ENCODE measurements around the gene DMD. TPM values are rescaled to one million over a fixed set of nuclear protein-coding genes. Genes with fewer than 3 reads are reported as not detected.

The DMD gene
- total and polyA plus RNA-seq, 5 donors: 49.5 to 173 (median 125) TPM

- H3K9me3 ChIP-seq (ENCODE audit: control insufficient read depth, low read length): no peaks in the 10 kb centered on the region
- no peak for DNase-seq
- no peaks in the 10 kb centered on the region for H3K27me3 ChIP-seq (ENCODE audit: control insufficient read depth, insufficient read depth)
- no peak overlapping the region for H3K27ac ChIP-seq (ENCODE audit: low read length)
- no peak overlapping the region for H3K4me3 ChIP-seq (ENCODE audit: low read length)
- intact Hi-C loops (cut with DNase I): no loop called here
- 51% methylated on average over 5 of the region's 5 CpGs for WGBS
- no peak for ATAC-seq
- peaks cover 1% of the 10 kb centered on the region for H3K4me1 ChIP-seq (ENCODE audit: control insufficient read depth, insufficient read depth, low read length)
These were observed 1854.8 kb downstream of the DMD start for GRCh38 chrX:31356275-31357212.

GRCh38 chrX:31355206-31355955, 1856.0 kb downstream of the DMD start:
- intact Hi-C loops (cut with DNase I): no loop called here
- Histone ChIP-seq H3K9me3 (ENCODE audit: control insufficient read depth, low read length) (no peaks in the 10 kb centered on the region), H3K27me3 (ENCODE audit: control insufficient read depth, insufficient read depth) (no peaks in the 10 kb centered on the region), H3K4me3 (ENCODE audit: low read length) (no peak overlapping the region), H3K4me1 (ENCODE audit: control insufficient read depth, insufficient read depth, low read length) (peaks cover 1% of the 10 kb centered on the region), H3K27ac (ENCODE audit: low read length) (no peak overlapping the region)
- 57% methylated on average over 6 of the region's 6 CpGs for WGBS
- DNase-seq (no peak), ATAC-seq (no peak)

- no peak for ATAC-seq
- no peak for DNase-seq
- Histone ChIP-seq H3K27me3 (ENCODE audit: control insufficient read depth, insufficient read depth) (no peaks in the 10 kb centered on the region), H3K4me1 (ENCODE audit: control insufficient read depth, insufficient read depth, low read length) (peaks cover 1% of the 10 kb centered on the region), H3K27ac (ENCODE audit: low read length) (no peak overlapping the region), H3K4me3 (ENCODE audit: low read length) (no peak overlapping the region), H3K9me3 (ENCODE audit: control insufficient read depth, low read length) (no peaks in the 10 kb centered on the region)
- 87% methylated on average over 4 of the region's 4 CpGs for WGBS
- intact Hi-C loops (cut with DNase I): no loop called here
These were observed 1858.3 kb downstream of the DMD start for GRCh38 chrX:31353095-31353494.

GRCh38 chrX:31350808-31351074, 1860.6 kb downstream of the DMD start:
- ATAC-seq: no peak
- no peaks in the 10 kb centered on the region for H3K27me3 ChIP-seq (ENCODE audit: control insufficient read depth, insufficient read depth)
- DNase-seq: no peak
- 96% methylated on average over 1 of the region's 1 CpG for WGBS
- no peak overlapping the region for H3K4me3 ChIP-seq (ENCODE audit: low read length)
- intact Hi-C loops (cut with DNase I): no loop called here
- no peak overlapping the region for H3K27ac ChIP-seq (ENCODE audit: low read length)
- H3K4me1 ChIP-seq (ENCODE audit: control insufficient read depth, insufficient read depth, low read length): no peaks in the 10 kb centered on the region
- H3K9me3 ChIP-seq (ENCODE audit: control insufficient read depth, low read length): no peaks in the 10 kb centered on the region

GRCh38 chrX:31349515-31349914, 1861.8 kb downstream of the DMD start:
- Histone ChIP-seq H3K27me3 (ENCODE audit: control insufficient read depth, insufficient read depth) (no peaks in the 10 kb centered on the region), H3K4me3 (ENCODE audit: low read length) (no peak overlapping the region), H3K9me3 (ENCODE audit: control insufficient read depth, low read length) (no peaks in the 10 kb centered on the region), H3K4me1 (ENCODE audit: control insufficient read depth, insufficient read depth, low read length) (no peaks in the 10 kb centered on the region), H3K27ac (ENCODE audit: low read length) (no peak overlapping the region)
- 81% methylated on average over 4 of the region's 4 CpGs for WGBS
- DNase-seq: no peak
- intact Hi-C loops (cut with DNase I): no loop called here
- no peak for ATAC-seq

GRCh38 chrX:31340587-31340986, 1870.8 kb downstream of the DMD start:
- H3K27me3 ChIP-seq (ENCODE audit: control insufficient read depth, insufficient read depth): no peaks in the 10 kb centered on the region
- H3K27ac ChIP-seq (ENCODE audit: low read length): no peak overlapping the region
- intact Hi-C loops (cut with DNase I): no loop called here
- DNase-seq: no peak
- WGBS: 63% methylated on average over 4 of the region's 4 CpGs
- peaks cover 1% of the 10 kb centered on the region for H3K4me1 ChIP-seq (ENCODE audit: control insufficient read depth, insufficient read depth, low read length)
- H3K4me3 ChIP-seq (ENCODE audit: low read length): no peak overlapping the region
- no peaks in the 10 kb centered on the region for H3K9me3 ChIP-seq (ENCODE audit: control insufficient read depth, low read length)
- no peak for ATAC-seq

- H3K4me3 ChIP-seq (ENCODE audit: low read length): no peak overlapping the region
- DNase-seq (no peak), ATAC-seq (no peak)
- intact Hi-C loops (cut with DNase I): no loop called here
- no peaks in the 10 kb centered on the region for H3K9me3 ChIP-seq (ENCODE audit: control insufficient read depth, low read length)
- H3K4me1 ChIP-seq (ENCODE audit: control insufficient read depth, insufficient read depth, low read length): peaks cover 1% of the 10 kb centered on the region
- H3K27me3 ChIP-seq (ENCODE audit: control insufficient read depth, insufficient read depth): no peaks in the 10 kb centered on the region
- no peak overlapping the region for H3K27ac ChIP-seq (ENCODE audit: low read length)
- WGBS: 25% methylated on average over 2 of the region's 2 CpGs
These were observed 1872.4 kb downstream of the DMD start for GRCh38 chrX:31338991-31339350.

GRCh38 chrX:31337332-31337731, 1874.0 kb downstream of the DMD start:
- peaks cover 1% of the 10 kb centered on the region for H3K4me1 ChIP-seq (ENCODE audit: control insufficient read depth, insufficient read depth, low read length)
- ATAC-seq: peak in 1 of 2 donors; percentile 56
- no peaks in the 10 kb centered on the region for H3K27me3 ChIP-seq (ENCODE audit: control insufficient read depth, insufficient read depth)
- H3K4me3 ChIP-seq (ENCODE audit: low read length): no peak overlapping the region
- peak overlapping the region; percentile 48 for H3K27ac ChIP-seq (ENCODE audit: low read length)
- no peak for DNase-seq
- H3K9me3 ChIP-seq (ENCODE audit: control insufficient read depth, low read length): no peaks in the 10 kb centered on the region
- WGBS: 52% methylated on average over 2 of the region's 2 CpGs
- intact Hi-C loops (cut with DNase I): no loop called here

GRCh38 chrX:31336419-31336818, 1874.9 kb downstream of the DMD start:
- intact Hi-C loops (cut with DNase I): no loop called here
- Histone ChIP-seq H3K27me3 (ENCODE audit: control insufficient read depth, insufficient read depth) (no peaks in the 10 kb centered on the region), H3K27ac (ENCODE audit: low read length) (no peak overlapping the region), H3K4me1 (ENCODE audit: control insufficient read depth, insufficient read depth, low read length) (peaks cover 1% of the 10 kb centered on the region), H3K9me3 (ENCODE audit: control insufficient read depth, low read length) (no peaks in the 10 kb centered on the region), H3K4me3 (ENCODE audit: low read length) (no peak overlapping the region)
- DNase-seq: no peak
- WGBS: 83% methylated on average over 2 of the region's 2 CpGs
- ATAC-seq: no peak

GRCh38 chrX:31334997-31335396, 1876.4 kb downstream of the DMD start:
- ATAC-seq (no peak), DNase-seq (no peak)
- H3K9me3 ChIP-seq (ENCODE audit: control insufficient read depth, low read length): no peaks in the 10 kb centered on the region
- H3K27me3 ChIP-seq (ENCODE audit: control insufficient read depth, insufficient read depth): no peaks in the 10 kb centered on the region
- H3K4me3 ChIP-seq (ENCODE audit: low read length): no peak overlapping the region
- H3K4me1 ChIP-seq (ENCODE audit: control insufficient read depth, insufficient read depth, low read length): peaks cover 1% of the 10 kb centered on the region
- no peak overlapping the region for H3K27ac ChIP-seq (ENCODE audit: low read length)
- 80% methylated on average over 1 of the region's 1 CpG for WGBS
- intact Hi-C loops (cut with DNase I): no loop called here

- H3K4me1 ChIP-seq (ENCODE audit: control insufficient read depth, insufficient read depth, low read length): no peaks in the 10 kb centered on the region
- H3K27me3 ChIP-seq (ENCODE audit: control insufficient read depth, insufficient read depth): no peaks in the 10 kb centered on the region
- no peak overlapping the region for H3K27ac ChIP-seq (ENCODE audit: low read length)
- H3K4me3 ChIP-seq (ENCODE audit: low read length): no peak overlapping the region
- ATAC-seq: no peak
- no peak for DNase-seq
- H3K9me3 ChIP-seq (ENCODE audit: control insufficient read depth, low read length): no peaks in the 10 kb centered on the region
- 28% methylated on average over 4 of the region's 4 CpGs for WGBS
- intact Hi-C loops (cut with DNase I): no loop called here
These were observed 1878.1 kb downstream of the DMD start for GRCh38 chrX:31333165-31333831.

Measured in right cardiac atrium (tissue), 5 donors.